Endodermal cell (in vitro differentiated cells): ENCODE measurements around the gene ATAD3B. TPM values are rescaled to one million over a fixed set of nuclear protein-coding genes. Genes with fewer than 3 reads are reported as not detected.
"Not testable (repeated sequence)": the region's sequence is repeated elsewhere in the genome, so short reads cannot be mapped to it uniquely, and the experiment has no call there.

Experiments used
- DNase-seq: peaks from one replicate; pipeline ENCODE4 v3.0.0-alpha.2; 2017
- H3K27ac ChIP-seq: 2 replicates; pipeline ENCODE4 v1.5.1; 2013; ENCODE audit warnings: mild to moderate bottlenecking, low read depth, low read length, moderate library complexity
- H3K27me3 ChIP-seq: 2 replicates; pipeline ENCODE4 v1.6.1; 2013; ENCODE audit warnings: mild to moderate bottlenecking, low read length, moderate library complexity; ENCODE audit not compliant: insufficient read depth, control insufficient read depth, poor library complexity, severe bottlenecking
- H3K36me3 ChIP-seq: 2 replicates; pipeline ENCODE4 v1.7.0; 2013; ENCODE audit warnings: mild to moderate bottlenecking, low read length, moderate library complexity; ENCODE audit not compliant: control insufficient read depth, insufficient read depth
- H3K4me1 ChIP-seq: one replicate; pipeline ENCODE4 v1.7.0; 2013; ENCODE audit warnings: low read length; ENCODE audit not compliant: control insufficient read depth, insufficient read depth
- H3K4me3 ChIP-seq: 2 replicates; pipeline ENCODE4 v1.5.1; 2013; ENCODE audit warnings: mild to moderate bottlenecking, low read length, moderate library complexity
- H3K9ac ChIP-seq: 2 replicates; pipeline ENCODE4 v1.6.1; 2013; ENCODE audit warnings: mild to moderate bottlenecking, low read length, moderate library complexity; ENCODE audit not compliant: poor library complexity, severe bottlenecking; ENCODE audit errors: extremely low read depth
- H3K9me3 ChIP-seq: 2 replicates; pipeline ENCODE4 v1.6.1; 2013; ENCODE audit warnings: mild to moderate bottlenecking, low read length, moderate library complexity; ENCODE audit not compliant: control insufficient read depth
- H3K27ac Mint-ChIP-seq: 2 replicates; pipeline ENCODE4 v1.8.0; 2020; ENCODE audit warnings: mixed read lengths
- H3K27me3 Mint-ChIP-seq: 2 replicates; pipeline ENCODE4 v1.8.0; 2021; ENCODE audit warnings: mild to moderate bottlenecking, mixed read lengths; ENCODE audit not compliant: insufficient read depth
- H3K36me3 Mint-ChIP-seq: 2 replicates; pipeline ENCODE4 v1.8.0; 2020; ENCODE audit warnings: low read depth, mixed read lengths
- H3K4me1 Mint-ChIP-seq: 2 replicates; pipeline ENCODE4 v1.8.0; 2020; ENCODE audit warnings: mixed read lengths
- H3K4me3 Mint-ChIP-seq: 2 replicates; pipeline ENCODE4 v1.8.0; 2020; ENCODE audit warnings: mild to moderate bottlenecking, moderate library complexity, mixed read lengths
- H3K9me3 Mint-ChIP-seq: 2 replicates; pipeline ENCODE4 v1.8.0; 2020; ENCODE audit warnings: mild to moderate bottlenecking, mixed read lengths
- CTCF ChIP-seq: fragments of 200-600 bp; sonication (generic); conservative IDR thresholded peaks from 2 replicates; pipeline ENCODE4 v1.5.0; 2021; ENCODE audit warnings: antibody characterized with exemption, mild to moderate bottlenecking
- WGBS, 2 experiments: methylation state at CpG; one replicate each; pipeline versions ENCODE4 v1.1.5 to v1.1.7; 2013; ENCODE audit warnings: missing lambda C conversion rate in 2 of 2, mixed read lengths in 1 of 2; ENCODE audit not compliant: insufficient coverage in 1 of 2, insufficient read length in 1 of 2; 5-methylcytosine and 5-hydroxymethylcytosine counted together
- total RNA-seq, 2 donors: library from RNA; stranded (reverse); fragmentation: NEBNext Ultra II Directional in 1 of 2; extraction: Animal tissue kit (Norgen Biotek cat#: 25700) in 1 of 2; gene quantifications; 2 replicates in 1 of 2; 3 replicates in 1 of 2; pipeline ENCODE4 v1.2.1, GENCODE V29; 2021

Gene ATAD3B
- total RNA-seq, 2 donors from 2014 or later: 41.8 to 47.4 TPM

- H3K9me3 Mint-ChIP-seq: no peaks in the 10 kb centered on the region
- Histone ChIP-seq H3K9ac (no peak overlapping the region), H3K27me3 (no peaks in the 10 kb centered on the region), H3K4me3 (no peak overlapping the region), H3K4me1 (no peaks in the 10 kb centered on the region), H3K9me3 (no peaks in the 10 kb centered on the region), H3K27ac (no peak overlapping the region), H3K36me3 (no peaks in the 10 kb centered on the region)
- no peaks in the 10 kb centered on the region for H3K4me1 Mint-ChIP-seq
- no peak overlapping the region for H3K4me3 Mint-ChIP-seq
- 91 to 93% methylated on average over 20 to 26 of the region's 26 CpGs for WGBS, 2 experiments
- H3K27me3 Mint-ChIP-seq: peaks cover 3% of the 10 kb centered on the region
- no peak overlapping the region for H3K27ac Mint-ChIP-seq
- DNase-seq: peak; percentile 54
- H3K36me3 Mint-ChIP-seq: no peaks in the 10 kb centered on the region
- TF ChIP-seq CTCF: no peak
Observed at GRCh38 chr1:1462318-1462966, 9.1 kb upstream of the ATAD3B start.

- Mint-ChIP-seq H3K36me3 (no peaks in the 10 kb centered on the region), H3K27ac (no peak overlapping the region), H3K4me1 (no peaks in the 10 kb centered on the region), H3K4me3 (no peak overlapping the region), H3K27me3 (peaks cover 3% of the 10 kb centered on the region), H3K9me3 (no peaks in the 10 kb centered on the region)
- no peaks in the 10 kb centered on the region for H3K4me1 ChIP-seq
- H3K27ac ChIP-seq: no peak overlapping the region
- no peaks in the 10 kb centered on the region for H3K36me3 ChIP-seq
- no peak overlapping the region for H3K9ac ChIP-seq
- DNase-seq: no peak
- H3K9me3 ChIP-seq: no peaks in the 10 kb centered on the region
- H3K27me3 ChIP-seq: no peaks in the 10 kb centered on the region
- 93 to 100% methylated on average over 2 to 7 of the region's 7 CpGs for WGBS, 2 experiments
- no peak overlapping the region for H3K4me3 ChIP-seq
- TF ChIP-seq CTCF: no peak
Observed at GRCh38 chr1:1463312-1463711, 8.3 kb upstream of the ATAD3B start.

GRCh38 chr1:1468196-1468985 lies 3.2 kb upstream of the ATAD3B start:
- not testable (repeated sequence) for H3K36me3 Mint-ChIP-seq, H3K4me1 Mint-ChIP-seq
- WGBS, 2 experiments: 94% methylated on average over 11 to 30 of the region's 44 CpGs

More at GRCh38 chr1:1468196-1468985, 3.2 kb upstream of the ATAD3B start:
- not testable (repeated sequence) for H3K9ac ChIP-seq, H3K9me3 ChIP-seq, DNase-seq, H3K36me3 ChIP-seq, H3K27me3 Mint-ChIP-seq, H3K4me3 Mint-ChIP-seq, H3K9me3 Mint-ChIP-seq, H3K27ac ChIP-seq, H3K4me3 ChIP-seq, H3K4me1 ChIP-seq, H3K27ac Mint-ChIP-seq, H3K27me3 ChIP-seq
